T1000 (cell line): ENCODE data around the gene SLC26A6.

Experiments
- DNase-seq: peaks from one replicate; lab custom pipeline; 2025; ENCODE audit warnings: mixed read lengths; lab: John Stamatoyannopoulos, UW

The SLC26A6 gene

GRCh38 chr3:48631516-48632448, 3.5 kb downstream of the SLC26A6 start:
- DNase-seq = no peak

DNA sequence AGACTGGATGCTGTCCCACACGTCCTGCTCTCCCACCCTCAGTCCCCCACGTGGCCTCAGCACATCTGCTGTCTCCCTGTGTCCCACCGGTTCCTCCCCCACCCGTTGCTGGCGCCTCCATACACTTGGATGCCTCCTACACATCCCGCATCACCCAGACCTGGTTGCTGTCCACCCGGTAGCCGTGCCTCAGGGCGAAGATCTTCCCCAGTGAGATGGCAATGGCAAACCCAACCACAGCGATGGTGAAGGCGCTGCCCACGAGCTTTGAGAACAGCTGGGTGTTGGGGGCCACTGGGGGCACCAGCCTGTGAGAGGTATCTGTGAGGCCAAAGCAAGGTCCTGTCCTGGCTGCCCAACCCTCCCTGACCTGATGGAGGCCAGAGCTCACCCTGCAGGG, 4.4 kb downstream of the SLC26A6 start:
- DNase-seq = no peak

- no peak for DNase-seq
Measured at GRCh38 chr3:48630407-48630806, 4.9 kb downstream of the SLC26A6 start.

GRCh38 chr3:48629894-48630293, 5.4 kb downstream of the SLC26A6 start:
- DNase-seq = no peak

DNA sequence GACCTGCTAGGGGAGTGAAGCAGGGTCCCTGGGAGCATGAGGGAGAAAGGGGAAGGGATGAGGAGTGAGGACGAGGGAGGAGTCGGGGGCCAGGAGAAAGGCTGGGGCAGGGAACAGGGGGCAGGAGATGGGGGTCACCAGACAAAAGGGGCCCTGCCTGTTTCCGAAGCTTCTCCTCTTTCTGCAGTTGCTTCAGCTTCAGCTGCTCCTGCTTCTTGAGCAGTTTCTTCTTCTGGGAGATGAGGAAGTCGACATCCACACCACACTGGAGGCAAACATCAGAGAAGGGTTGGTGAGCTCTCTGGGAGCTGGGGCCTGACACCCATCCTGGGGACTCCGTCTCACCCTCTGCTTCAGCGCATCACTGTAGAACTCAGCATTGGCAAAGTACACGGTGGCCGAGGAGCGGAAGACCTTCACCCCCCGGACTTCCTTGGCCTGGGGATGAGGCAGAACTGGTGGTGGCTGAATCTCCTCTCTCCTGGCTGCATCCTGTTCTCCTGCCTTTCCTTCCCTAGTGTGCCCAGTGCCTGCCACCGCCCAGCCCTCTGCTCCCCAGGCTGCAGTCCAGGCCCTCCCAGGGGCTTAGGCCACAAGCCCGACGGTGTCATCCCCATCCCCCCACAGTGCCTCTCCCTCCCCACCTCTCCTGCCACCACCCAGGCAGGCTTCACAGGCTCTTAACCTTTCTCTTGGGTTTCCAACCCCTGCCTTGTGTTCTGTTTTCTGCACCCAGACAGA, 6.8 kb downstream of the SLC26A6 start:
- no peak for DNase-seq

DNA sequence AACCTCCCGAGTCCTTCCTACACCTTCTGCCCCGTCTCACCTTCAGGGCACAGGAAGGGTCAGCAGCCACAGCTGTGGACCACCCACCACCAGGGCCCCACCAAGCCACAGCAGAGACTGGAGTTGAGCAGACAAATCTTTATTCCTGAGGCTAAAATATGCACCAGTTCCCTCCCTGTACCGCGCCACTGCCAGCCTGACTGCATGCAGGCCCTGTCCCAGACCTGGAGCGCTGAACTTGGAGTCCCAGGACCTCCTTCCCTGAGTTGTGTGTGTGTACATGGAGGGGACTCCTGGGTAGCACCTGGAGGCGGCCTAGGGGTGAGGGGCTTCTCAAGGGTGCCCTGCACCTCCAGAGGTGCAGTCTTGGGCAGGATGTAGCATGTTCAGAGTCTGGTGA, 9.7 kb downstream of the SLC26A6 start:
- DNase-seq = no peak

DNA sequence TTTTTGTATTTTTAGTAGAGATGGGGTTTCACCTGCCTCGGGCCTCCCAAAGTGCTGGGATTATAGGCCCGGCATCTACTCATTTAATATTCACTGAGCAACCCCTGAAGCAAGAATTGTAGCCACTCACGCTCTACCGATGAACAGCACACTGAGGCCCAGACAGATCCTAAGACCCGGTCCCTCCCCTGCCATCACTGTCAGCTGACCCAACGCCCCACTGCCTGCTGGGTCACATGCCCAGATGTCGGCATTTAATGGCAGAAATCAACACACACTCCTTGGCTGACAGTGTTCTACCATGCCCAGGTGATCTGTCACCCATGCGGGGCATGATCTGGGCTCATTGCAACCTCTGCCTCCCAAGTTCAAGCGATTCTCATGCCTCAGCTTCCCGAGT, 10.5 kb downstream of the SLC26A6 start:
- DNase-seq = no peak

GRCh38 chr3:48623851-48624547, 11.3 kb downstream of the SLC26A6 start:
- DNase-seq = no peak

DNA sequence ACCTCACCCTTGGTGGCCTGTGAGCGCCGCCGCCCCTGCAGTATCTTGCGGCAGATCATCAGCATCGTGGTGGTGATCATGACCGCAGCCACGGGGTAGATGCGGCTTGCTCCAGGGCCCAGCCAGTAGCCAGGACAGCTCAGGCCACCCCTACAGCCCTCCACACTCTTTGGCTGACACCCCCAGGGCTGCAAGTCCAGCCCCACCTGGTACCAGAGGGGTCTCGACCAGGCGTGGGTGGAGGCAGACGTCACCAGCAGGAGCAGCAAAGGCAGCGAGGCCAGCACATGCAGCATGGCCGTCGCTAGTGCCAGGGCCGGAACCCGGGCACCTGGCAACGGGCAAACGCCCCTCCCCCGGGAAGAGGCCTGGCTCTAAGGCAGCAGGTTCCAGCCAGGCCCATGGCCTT, 13.8 kb downstream of the SLC26A6 start, which contains the start of gene TMEM89:
Gene TMEM89, minus strand, starts transcription at position 309 of the 409 bp plus-strand sequence. Its CDS starts 13 bp downstream, at position 296.
- no peak for DNase-seq

GRCh38 chr3:48619541-48620524, 15.4 kb downstream of the SLC26A6 start:
- DNase-seq = no peak

- DNase-seq = no peak
Measured at GRCh38 chr3:48617559-48617958, 17.7 kb downstream of the SLC26A6 start.

- DNase-seq = no peak
Measured at GRCh38 chr3:48614044-48614443, 21.2 kb downstream of the SLC26A6 start.

- DNase-seq = no peak
Measured at GRCh38 chr3:48612309-48612708, 23.0 kb downstream of the SLC26A6 start.

GRCh38 chr3:48609088-48610005, 25.9 kb downstream of the SLC26A6 start, which contains the start of gene UQCRC1:
UQCRC1 (minus strand) TSS chr3:48609646; CDS start chr3:48609620, 26 bp downstream.
- DNase-seq = peak; percentile 91

DNA sequence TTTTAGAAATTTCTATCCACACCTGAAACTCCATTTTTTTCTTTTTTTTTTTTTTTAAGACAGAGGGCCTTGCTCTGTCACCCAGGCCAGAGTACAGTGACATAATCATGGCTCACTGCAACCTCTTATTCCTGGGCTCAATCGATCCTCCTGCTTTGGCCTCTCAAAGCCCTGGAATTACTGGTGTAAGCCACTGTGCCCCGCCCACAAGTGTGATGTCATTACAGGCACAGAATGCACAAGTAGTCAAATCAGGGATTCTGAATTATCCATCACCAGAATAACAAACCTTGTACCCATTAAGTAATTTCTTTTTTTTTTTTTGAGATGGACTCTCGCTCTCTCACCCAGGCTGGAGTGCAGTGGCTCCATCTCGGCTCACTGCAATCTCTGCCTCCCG, 27.7 kb downstream of the SLC26A6 start:
- no peak for DNase-seq

DNA sequence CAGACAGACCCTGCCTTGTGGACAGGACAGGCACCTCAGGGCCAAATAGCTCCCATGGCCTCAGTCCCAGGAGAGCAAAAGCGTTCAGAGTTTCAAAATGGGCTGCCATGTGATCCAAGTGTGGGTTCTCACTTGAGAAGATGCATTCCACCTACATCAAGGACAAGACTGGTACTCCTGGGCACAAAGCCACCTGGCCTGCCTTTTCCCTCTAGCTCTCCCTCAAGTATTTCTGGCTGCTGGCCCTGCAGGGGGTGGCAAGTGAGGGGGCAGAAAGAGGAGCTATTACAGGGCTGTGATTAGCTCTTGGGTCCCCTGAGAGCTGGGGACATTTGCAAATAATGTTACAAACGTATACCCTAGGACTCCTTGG, 33.7 kb downstream of the SLC26A6 start:
- DNase-seq = no peak

DNA sequence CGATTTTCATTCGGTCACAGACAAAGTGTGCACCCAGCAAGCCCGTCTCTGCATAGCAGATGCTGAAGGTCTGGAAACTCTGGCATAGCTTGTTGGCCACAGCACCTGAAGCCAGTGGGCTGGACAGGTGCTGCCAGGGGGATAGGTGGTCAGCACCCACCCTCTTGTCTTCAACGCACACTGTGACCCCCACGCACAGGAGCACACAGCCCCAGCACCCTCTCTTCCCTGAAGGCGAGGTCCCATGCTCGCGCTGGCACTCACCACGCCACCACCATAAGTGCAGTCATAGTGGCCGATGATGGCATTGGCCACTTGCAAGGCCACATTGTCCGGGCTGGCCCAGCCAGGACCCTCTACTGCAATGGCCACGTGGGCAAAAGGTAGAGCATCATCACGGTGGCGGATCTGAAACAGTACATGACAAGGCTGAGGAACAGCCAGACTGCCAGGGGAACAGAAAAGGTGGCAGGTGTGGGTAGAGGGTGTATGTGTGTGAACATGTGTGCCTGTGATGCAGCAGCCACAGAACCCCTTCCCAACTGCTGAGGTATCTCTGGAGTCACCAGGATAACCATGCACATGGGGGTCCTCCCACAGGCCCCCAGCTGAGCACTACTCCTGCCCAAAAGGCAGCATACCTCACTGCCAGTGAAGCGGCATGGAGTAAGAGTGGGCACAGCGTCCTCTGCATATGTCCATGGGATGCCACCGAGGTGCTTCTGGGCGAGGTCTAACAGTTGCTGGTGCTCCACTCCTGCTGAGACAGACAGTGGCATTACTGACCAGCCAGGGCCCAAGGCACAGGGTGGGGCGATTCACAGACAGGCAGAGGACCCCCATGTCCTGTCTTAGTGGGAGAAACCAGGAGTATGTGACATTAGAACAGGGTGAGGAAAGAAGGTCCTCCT, 34.3 kb downstream of the SLC26A6 start:
- DNase-seq = no peak

DNA sequence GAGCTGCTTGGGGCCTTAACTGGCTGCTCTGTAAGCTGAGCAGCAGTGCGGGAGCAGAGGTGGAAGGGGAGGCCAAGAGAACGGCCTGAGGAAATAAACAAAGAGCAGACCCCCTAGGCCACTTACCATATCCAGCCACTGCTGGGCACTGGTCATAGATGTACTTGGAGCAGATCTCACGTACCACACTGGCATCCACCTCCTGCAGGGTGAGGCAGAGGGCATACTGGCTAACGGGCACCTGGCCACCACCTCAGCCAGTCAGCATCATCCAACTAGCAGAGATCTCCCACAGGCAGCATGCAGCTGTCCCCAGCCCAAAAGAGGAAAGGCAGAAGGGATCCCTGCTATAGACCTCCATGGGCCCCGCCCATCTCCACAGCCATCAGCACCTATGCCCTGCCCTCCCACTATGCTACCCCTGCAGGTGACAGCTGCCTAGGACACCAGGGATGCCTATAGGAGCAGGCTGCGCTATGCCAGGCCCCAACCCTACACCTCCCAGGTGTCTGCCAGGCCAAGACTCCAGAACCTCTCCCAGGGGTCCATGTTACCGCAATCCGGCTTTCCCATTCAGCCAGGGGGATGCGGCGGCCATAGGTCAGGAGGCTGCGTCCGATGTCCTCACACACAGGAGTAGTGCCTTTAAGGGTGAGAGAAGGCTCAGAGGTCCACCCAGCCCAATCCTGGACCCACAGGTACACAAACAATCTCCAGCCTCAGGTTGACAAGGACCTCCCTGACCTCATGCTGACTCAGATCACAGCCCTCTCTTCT, 35.6 kb downstream of the SLC26A6 start:
- no peak for DNase-seq
